Heart left ventricle (tissue), 11 donors: ENCODE results near the gene STIMATE. TPM values are rescaled to one million over a fixed set of nuclear protein-coding genes. Genes with fewer than 3 reads are reported as not detected.

Experiments
- microRNA-seq, 4 donors: library from miRNA; unstranded; fragments of <30 nt; microRNA quantifications; one replicate each; pipeline versions ENCODE4 to v1.2.0, GENCODE V29; 2017 to 2020
- polyA plus RNA-seq, 2 donors: library from polyadenylated mRNA; stranded (reverse); fragments of 200-250 nt; gene quantifications; one replicate each; pipeline ENCODE4 v1.2.3, GENCODE V29; 2013
- total RNA-seq, 9 donors: library from RNA; depleted of rRNA in 2 of 9; stranded (reverse); fragments of >200 nt in 2 of 9; fragmentation: NEBNext Ultra II Directional in 3 of 9; extraction: Animal tissue kit (Norgen Biotek cat#: 25700) in 3 of 9; gene quantifications; one replicate each; pipeline versions ENCODE4 v1.1.0 to v1.2.4, GENCODE V29; 2016 to 2023
- donor health status: ischemic (EF 13 %, LVEDD 7.1; RV severe dilation, severe dysfunction).
- donor health status: healthy with polysubstance abuse.
- donor health status: DM: no; HTN: yes; CAD: no.
- donor health status: DM: no; HTN: no; CAD: no.
- donor health status: ischemic (EF 25% LVEDD 5.7; RV mildly dilated, moderate dysfunction).
- donor health status: healthy.
- donor health status: DM: yes; HTN: yes; CAD: no.
- donor health status: PGD.
- donor health status: nonischemic (EF 23%, LVEDD 6.1; RV moderate dilation, normal function).

The STIMATE gene
- total and polyA plus RNA-seq, 11 donors = 3.4 to 17.1 (median 9.4) TPM

Small RNAs within 50 kb of the gene (microRNA-seq; reads per million reads assigned to microRNA genes)
- 0 reads per million in 4 donors for gene MIR8064

Other genes with a start within 250 kb of the STIMATE start
- gene PBRM1, start 211.6 kb downstream of the STIMATE start, total RNA-seq = 10 to 100 TPM; 33.8 to 61.7 (median 49.5) TPM
- 10 to 100 TPM in 1 of 2 donors, 1 to 10 TPM in 1; 8.5 to 17.6 TPM for gene PBRM1, start 211.6 kb downstream of the STIMATE start, polyA plus RNA-seq
- 10 to 100 TPM; 23.6 to 47.4 (median 29.4) TPM for gene GNL3, start 211.5 kb downstream of the STIMATE start, total RNA-seq
- gene GNL3, start 211.5 kb downstream of the STIMATE start, polyA plus RNA-seq = 10 to 100 TPM; 25.4 to 85.3 TPM
- 10 to 100 TPM; 22.6 to 38.7 (median 28.3) TPM for gene GLT8D1, start 191.8 kb downstream of the STIMATE start, total RNA-seq
- 10 to 100 TPM; 21.7 to 39.0 TPM for gene GLT8D1, start 191.8 kb downstream of the STIMATE start, polyA plus RNA-seq
- gene SPCS1, start 191.4 kb downstream of the STIMATE start, total RNA-seq = 100 to 1,000 TPM in 2 of 9 donors, 10 to 100 TPM in 7; 72.4 to 176 (median 80.2) TPM
- 100 to 1,000 TPM in 1 of 2 donors, 10 to 100 TPM in 1; 48.6 to 161 TPM for gene SPCS1, start 191.4 kb downstream of the STIMATE start, polyA plus RNA-seq
- 10 to 100 TPM; 13.1 to 21.5 (median 15.2) TPM for gene NEK4, start 126.6 kb downstream of the STIMATE start, total RNA-seq
- 10 to 100 TPM in 1 of 2 donors, 1 to 10 TPM in 1; 2.7 to 11.0 TPM for gene NEK4, start 126.6 kb downstream of the STIMATE start, polyA plus RNA-seq
- gene ITIH1, start 119.9 kb downstream of the STIMATE start, total RNA-seq = under 1 TPM in 2 of 9 donors, not detected in 7; 0.21 to 0.23 TPM
- gene ITIH1, start 119.9 kb downstream of the STIMATE start, polyA plus RNA-seq = under 1 TPM in 1 of 2 donors, not detected in 1; 0.04 TPM
- gene ITIH3, start 102.8 kb downstream of the STIMATE start, total RNA-seq = 1 to 10 TPM in 1 of 9 donors, under 1 TPM in 8; 0.13 to 1.6 (median 0.65) TPM
- under 1 TPM; 0.19 to 0.76 TPM for gene ITIH3, start 102.8 kb downstream of the STIMATE start, polyA plus RNA-seq
- gene ITIH4, start 66.9 kb downstream of the STIMATE start, total RNA-seq = 10 to 100 TPM in 1 of 9 donors, 1 to 10 TPM in 8; 1.4 to 11.2 (median 4.3) TPM
- 1 to 10 TPM in 1 of 2 donors, under 1 TPM in 1; 0.76 to 4.1 TPM for gene ITIH4, start 66.9 kb downstream of the STIMATE start, polyA plus RNA-seq
- gene MUSTN1, start 62.5 kb downstream of the STIMATE start, total RNA-seq = 100 to 1,000 TPM in 2 of 9 donors, 10 to 100 TPM in 7; 13.5 to 207 (median 32.4) TPM
- 100 to 1,000 TPM in 1 of 2 donors, 10 to 100 TPM in 1; 31.0 to 183 TPM for gene MUSTN1, start 62.5 kb downstream of the STIMATE start, polyA plus RNA-seq
- 10 to 100 TPM; 13.7 to 18.8 (median 15.5) TPM for gene SFMBT1, start 148.5 kb upstream of the STIMATE start, total RNA-seq
- gene SFMBT1, start 148.5 kb upstream of the STIMATE start, polyA plus RNA-seq = 1 to 10 TPM; 3.4 to 9.6 TPM
- gene RFT1, start 232.9 kb upstream of the STIMATE start, total RNA-seq = 10 to 100 TPM in 3 of 9 donors, 1 to 10 TPM in 6; 5.4 to 16.2 (median 8.8) TPM
- gene RFT1, start 232.9 kb upstream of the STIMATE start, polyA plus RNA-seq = 1 to 10 TPM; 5.0 to 9.3 TPM